GM12878 (cell line): Measurements from ENCODE around the gene TMEM98. TPM values are rescaled to one million over a fixed set of nuclear protein-coding genes. Genes with fewer than 3 reads are reported as not detected.

ENCODE experiments used
- ATAC-seq: fragments of 200-7000 bp; cut with Tn5 transposase; 3 replicates; pipeline ENCODE4 v1.9.1; 2020; ENCODE audit warnings: mild to moderate bottlenecking, moderate library complexity
- BruUV-seq: library from RNA; stranded (reverse); fragments of 400-500 nt; replicated peaks from 2 replicates; lab custom pipeline; 2021; lab: Mats Ljungman, UMichigan
- CTCF ChIA-PET: fragments of 300-600 bp; sonication (Branson Sonifier 250); formaldehyde crosslinking; extraction: SDS; loops from one replicate; lab custom pipeline; 2021; ENCODE audit warnings: inconsistent platforms; lab: Yijun Ruan, JAX
- POLR2A ChIA-PET: fragments of 350-600 bp; formaldehyde crosslinking; extraction: SDS; loops from one replicate; lab custom pipeline; 2021; ENCODE audit warnings: inconsistent platforms; lab: Charles Lee
- RAD21 ChIA-PET: fragments of 300-600 bp; sonication (Branson Sonifier 250); formaldehyde crosslinking; loops from one replicate; lab custom pipeline; 2023; ENCODE audit warnings: antibody characterized with exemption; ENCODE audit not compliant: unreplicated experiment; lab: Charles Lee
- SMC1A ChIA-PET: fragments of 300-600 bp; sonication (Branson Sonifier 250); formaldehyde crosslinking; loops from one replicate; lab custom pipeline; 2023; ENCODE audit not compliant: unreplicated experiment, uncharacterized antibody; lab: Charles Lee
- DNase-seq: peaks from one replicate; pipeline ENCODE4 v3.0.0-alpha.2; 2011; ENCODE audit warnings: low read depth, low spot score
- FAIRE-seq: peaks from 3 replicates; lab custom pipeline; 2011; peaks lifted over from hg19 to GRCh38; lab: Jason Lieb, UNC
- H2AFZ ChIP-seq: 2 replicates; pipeline ENCODE4 v1.6.0; 2011; ENCODE audit warnings: low read depth, low read length, control low read depth; ENCODE audit not compliant: control insufficient read depth
- H3K27ac ChIP-seq: 2 replicates; pipeline ENCODE4 v1.5.1; 2011; ENCODE audit warnings: control low read depth; ENCODE audit not compliant: control insufficient read depth, insufficient read depth
- H3K27me3 ChIP-seq, 2 experiments: replicated peaks in 1 of 2; 2 replicates each; pipeline versions ENCODE4 v1.6.0 to v1.6.1; 2011; ENCODE audit warnings: low read length in 1 of 2; ENCODE audit not compliant: control insufficient read depth in 2 of 2, insufficient read depth in 2 of 2
- H3K36me3 ChIP-seq, 2 experiments: 2 replicates each; pipeline ENCODE4 v1.5.1; 2011; ENCODE audit warnings: low read length in 1 of 2; ENCODE audit not compliant: control insufficient read depth in 2 of 2, insufficient read depth in 2 of 2
- H3K4me1 ChIP-seq: 2 replicates; pipeline ENCODE4 v1.6.1; 2011; ENCODE audit warnings: mild to moderate bottlenecking, low read length, moderate library complexity, mixed read lengths; ENCODE audit not compliant: control insufficient read depth, insufficient read depth
- H3K4me2 ChIP-seq: 2 replicates; pipeline ENCODE4 v1.6.0; 2011; ENCODE audit warnings: control low read depth; ENCODE audit not compliant: control insufficient read depth, insufficient read depth
- H3K4me3 ChIP-seq: fragments of 200-600 bp; sonication (generic); 2 replicates; pipeline ENCODE4 v1.5.1; 2016
- H3K79me2 ChIP-seq: 2 replicates; pipeline ENCODE4 v1.6.0; 2011; ENCODE audit warnings: low read length; ENCODE audit not compliant: control insufficient read depth, insufficient read depth
- H3K9ac ChIP-seq: 2 replicates; pipeline ENCODE4 v1.8.0; 2011; ENCODE audit warnings: low read length, control low read depth, mixed read lengths; ENCODE audit not compliant: control insufficient read depth, insufficient read depth
- H3K9me3 ChIP-seq: replicated peaks from 3 replicates; pipeline ENCODE4 v1.5.1; 2011; ENCODE audit warnings: mild to moderate bottlenecking, low read length; ENCODE audit not compliant: control insufficient read depth, insufficient read depth
- H4K20me1 ChIP-seq: 2 replicates; pipeline ENCODE4 v1.6.0; 2011; ENCODE audit not compliant: control insufficient read depth, insufficient read depth
- BCL11A ChIP-seq: IDR thresholded peaks from 2 replicates; pipeline ENCODE4 v1.6.1; 2011; ENCODE audit warnings: low read depth, low read length
- CREM ChIP-seq: IDR thresholded peaks from 2 replicates; pipeline ENCODE4 v1.6.1; 2014; ENCODE audit warnings: antibody characterized with exemption, low read depth
- CTCF ChIP-seq, 3 experiments: IDR thresholded peaks in 2 of 3; conservative IDR thresholded peaks in 1 of 3; 2 replicates each; pipeline ENCODE4 v1.5.1; 2011; ENCODE audit warnings: low read depth in 3 of 3, low read length in 3 of 3, mild to moderate bottlenecking in 3 of 3, control low read depth in 2 of 3, moderate library complexity in 2 of 3, inconsistent platforms in 1 of 3, mixed read lengths in 1 of 3; ENCODE audit not compliant: control insufficient read depth in 2 of 3, insufficient read depth in 1 of 3; ENCODE audit errors: extremely low read depth in 1 of 3
- EED ChIP-seq: sonication (generic); IDR thresholded peaks from 2 replicates; pipeline ENCODE4 v1.6.1; 2016; ENCODE audit warnings: antibody characterized with exemption, low read depth
- GABPA ChIP-seq: IDR thresholded peaks from 2 replicates; pipeline ENCODE4 v1.6.1; 2014; ENCODE audit warnings: antibody characterized with exemption, low read depth, mild to moderate bottlenecking, inconsistent platforms
- HSF1 ChIP-seq: fragments of 150-350 bp; IDR thresholded peaks from 2 replicates; pipeline ENCODE4 v1.6.1; 2014; ENCODE audit warnings: mild to moderate bottlenecking, low read depth, low read length
- IKZF1 ChIP-seq: fragments of 450-650 bp; conservative IDR thresholded peaks from 2 replicates; pipeline ENCODE4 v1.6.1; 2017; ENCODE audit warnings: antibody characterized with exemption, mild to moderate bottlenecking
- IKZF2 ChIP-seq, 2 experiments: fragments of 450-650 bp; IDR thresholded peaks; 2 replicates each; pipeline ENCODE4 v1.6.1; 2017; ENCODE audit warnings: mild to moderate bottlenecking in 2 of 2, moderate library complexity in 2 of 2
- JUNB ChIP-seq: IDR thresholded peaks from 2 replicates; pipeline ENCODE4 v1.6.1; 2016; ENCODE audit warnings: antibody characterized with exemption, mild to moderate bottlenecking
- MTA2 ChIP-seq: fragments of 450-650 bp; IDR thresholded peaks from 2 replicates; pipeline ENCODE4 v1.6.1; 2016; ENCODE audit warnings: low read depth, mild to moderate bottlenecking, moderate library complexity
- NFYA ChIP-seq: IDR thresholded peaks from 2 replicates; pipeline ENCODE4 v1.6.1; 2011; ENCODE audit warnings: low read depth, mild to moderate bottlenecking, low read length, improper control_type of control experiment, borderline replicate concordance
- NR2F1 ChIP-seq: fragments of 450-650 bp; conservative IDR thresholded peaks from 2 replicates; pipeline ENCODE4 v1.6.1; 2017; ENCODE audit warnings: mild to moderate bottlenecking
- POU2F2 ChIP-seq: IDR thresholded peaks from 3 replicates; pipeline ENCODE4 v1.6.1; 2011; ENCODE audit warnings: low read depth, mild to moderate bottlenecking, low read length, borderline replicate concordance
- SIN3A ChIP-seq: IDR thresholded peaks from 2 replicates; pipeline ENCODE4 v1.6.1; 2012; ENCODE audit warnings: low read depth, low read length, improper control_type of control experiment
- SREBF2 ChIP-seq: IDR thresholded peaks from 2 replicates; pipeline ENCODE4 v1.6.1; 2012; ENCODE audit warnings: mild to moderate bottlenecking, low read length
- STAT3 ChIP-seq: IDR thresholded peaks from 2 replicates; pipeline ENCODE4 v1.6.1; 2011; ENCODE audit warnings: low read depth, low read length, improper control_type of control experiment
- ZNF24 ChIP-seq: fragments of 450-650 bp; IDR thresholded peaks from 2 replicates; pipeline ENCODE4 v1.6.1; 2017; ENCODE audit warnings: antibody characterized with exemption, mild to moderate bottlenecking
- WGBS: methylation state at CpG from one replicate; pipeline ENCODE4 v1.1.6; 2016; ENCODE audit warnings: low lambda C conversion rate; ENCODE audit not compliant: insufficient replicate concordance, insufficient coverage; ENCODE audit errors: missing lambda C conversion rate; 5-methylcytosine and 5-hydroxymethylcytosine counted together
- in situ Hi-C: fragments of 300-500 bp; cut with MboI; formaldehyde crosslinking; loops from 9 replicates; pipeline ENCODE4 v1.14.3; 2018; ENCODE audit warnings: mixed read lengths
- intact Hi-C: fragments of 100-400 bp; cut with micrococcal nuclease; formaldehyde crosslinking; loops from one replicate; pipeline ENCODE4 v1.14.2; 2022; ENCODE audit not compliant: unreplicated experiment
- polyA plus RNA-seq, 11 experiments: library from polyadenylated mRNA; depleted of rRNA in 4 of 11; unstranded in 6 of 11; stranded (reverse) in 5 of 11; fragments of >200 nt; fragmentation: Nextera tagmentation in 4 of 11; fragmentation: Illumina TruSeq in 1 of 11; extraction: Ambion mirVana in 4 of 11; extraction: Trizol in 1 of 11; gene quantifications; 1 replicate in 1 of 11; 2 replicates in 10 of 11; pipeline versions ENCODE4 v1.2.1 to v1.2.3, GENCODE V29; 2011 to 2016; ENCODE audit warnings: inconsistent platforms in 2 of 11, missing spikeins in 2 of 11, low read depth in 1 of 11
- total RNA-seq, 4 experiments: library from RNA; depleted of rRNA in 3 of 4; stranded (reverse); fragments of >200 nt in 3 of 4; fragmentation: Illumina TruSeq in 1 of 4; extraction: Trizol in 1 of 4; gene quantifications; 2 replicates each; pipeline versions ENCODE4 v1.2.1 to v1.2.3, GENCODE V29; 2013 to 2021
- TF ChIP-seq, protein P1 (sequence below): fragments of 450-650 bp; IDR thresholded peaks from 2 replicates; pipeline ENCODE4 v1.6.1; 2017; ENCODE audit warnings: antibody characterized with exemption, mild to moderate bottlenecking, moderate library complexity

TMEM98 gene
- total and polyA plus RNA-seq, 10 of the 15 experiments (the other 5 are each of a cell fraction or from before 2014, with no cell fraction given): 0.04 to 0.73 (median 0.13) TPM; not detected in 3

GRCh38 chr17:32970281-32970680 lies 42.3 kb downstream of the TMEM98 start (continued):
- TF ChIP-seq NR2F1: 0 out of 2 replicates have a peak, but pooled peaks have one; percentile 29
- TF ChIP-seq STAT3: no peak
- no peak for TF ChIP-seq NFYA
- TF ChIP-seq BCL11A: peak; percentile 41; the same call in 1 of the 2 replicates
- peak; percentile 32; the same call in 1 of the 2 replicates for TF ChIP-seq JUNB
- no peak for TF ChIP-seq CTCF (IDR thresholded peaks at IDR 0.05 in 2 of 3, conservative IDR thresholded peaks at IDR 0.05 in 1 of 3; ENCODE audit: control insufficient read depth in 2 of 3, extremely low read depth in 1 of 3, insufficient read depth in 1 of 3, low read depth in 3 of 3, low read length in 3 of 3)
- TF ChIP-seq, protein P1, sequence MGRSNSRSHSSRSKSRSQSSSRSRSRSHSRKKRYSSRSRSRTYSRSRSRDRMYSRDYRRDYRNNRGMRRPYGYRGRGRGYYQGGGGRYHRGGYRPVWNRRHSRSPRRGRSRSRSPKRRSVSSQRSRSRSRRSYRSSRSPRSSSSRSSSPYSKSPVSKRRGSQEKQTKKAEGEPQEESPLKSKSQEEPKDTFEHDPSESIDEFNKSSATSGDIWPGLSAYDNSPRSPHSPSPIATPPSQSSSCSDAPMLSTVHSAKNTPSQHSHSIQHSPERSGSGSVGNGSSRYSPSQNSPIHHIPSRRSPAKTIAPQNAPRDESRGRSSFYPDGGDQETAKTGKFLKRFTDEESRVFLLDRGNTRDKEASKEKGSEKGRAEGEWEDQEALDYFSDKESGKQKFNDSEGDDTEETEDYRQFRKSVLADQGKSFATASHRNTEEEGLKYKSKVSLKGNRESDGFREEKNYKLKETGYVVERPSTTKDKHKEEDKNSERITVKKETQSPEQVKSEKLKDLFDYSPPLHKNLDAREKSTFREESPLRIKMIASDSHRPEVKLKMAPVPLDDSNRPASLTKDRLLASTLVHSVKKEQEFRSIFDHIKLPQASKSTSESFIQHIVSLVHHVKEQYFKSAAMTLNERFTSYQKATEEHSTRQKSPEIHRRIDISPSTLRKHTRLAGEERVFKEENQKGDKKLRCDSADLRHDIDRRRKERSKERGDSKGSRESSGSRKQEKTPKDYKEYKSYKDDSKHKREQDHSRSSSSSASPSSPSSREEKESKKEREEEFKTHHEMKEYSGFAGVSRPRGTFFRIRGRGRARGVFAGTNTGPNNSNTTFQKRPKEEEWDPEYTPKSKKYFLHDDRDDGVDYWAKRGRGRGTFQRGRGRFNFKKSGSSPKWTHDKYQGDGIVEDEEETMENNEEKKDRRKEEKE: no peak

GRCh38 chr17:32971171-32971570 lies 43.2 kb downstream of the TMEM98 start:
- intact Hi-C loops (no loop called here), in situ Hi-C loops (no loop called here)
- Histone ChIP-seq H3K9me3 (no peaks in the 10 kb centered on the region), H3K36me3 (no peaks in the 10 kb centered on the region), H3K4me2 (peak overlapping the region; percentile 38; the same call in 1 of the 2 replicates), H3K27ac (no peak overlapping the region), H3K9ac (no peak overlapping the region), H3K79me2 (no peaks in the 10 kb centered on the region), H2AFZ (no peak overlapping the region), H4K20me1 (no peaks in the 10 kb centered on the region), H3K27me3 (no peaks in the 10 kb centered on the region), H3K4me3 (no peak overlapping the region), H3K4me1 (peaks cover 10% of the 10 kb centered on the region; the same call in 1 of the 2 replicates)
- ChIA-PET POLR2A (interaction anchor here (0.6 kb wide), 1 partner anchor 47 kb away, joined by 3 read pairs; no protein-coding TSS in a partner anchor), RAD21 (no interaction called here), CTCF (interaction anchor here (0.9 to 2.7 kb wide), 3 partner anchors 17 to 27 kb away, joined by 3 to 11 read pairs (median 3); no protein-coding TSS in a partner anchor), SMC1A (interaction anchor here (0.9 to 1.2 kb wide), 2 partner anchors 11 to 15 kb away, joined by 3 to 4 read pairs; no protein-coding TSS in a partner anchor)
- WGBS: 0% methylated on average over 1 of the region's 1 CpG
- peak; percentile 56 for DNase-seq
- peak; percentile 83 for ATAC-seq
- no TSS peak for BruUV-seq
- peak; percentile 86 for FAIRE-seq
- TF ChIP-seq NR2F1 (no peak), CREM (no peak), IKZF1 (peak; percentile 28; the same call in 1 of the 2 replicates), ZNF24 (no peak), HSF1 (no peak), EED (peak; percentile 62), STAT3 (no peak), SREBF2 (no peak), IKZF2 (IDR thresholded peaks at IDR 0.05) (0 out of 4 replicates have a peak, but pooled peaks of 1 of the 2 experiments have one; percentile 26), MTA2 (no peak), SIN3A (no peak), GABPA (0 out of 2 replicates have a peak, but pooled peaks have one; percentile 33), POU2F2 (no peak)
